ENCODE data around the gene SNX7. TPM values are rescaled to one million over a fixed set of nuclear protein-coding genes. Genes with fewer than 3 reads are reported as not detected.

The SNX7 gene
- total and polyA plus RNA-seq, 12 donors, result 3.6 to 24.8 (median 15.2) TPM

GRCh38 chr1:98662356-98662670 lies 792 bp downstream of the SNX7 start:
- 0 to 1% methylated on average over 6 of the region's 6 CpGs for WGBS, 2 donors

GRCh38 chr1:98668733-98669132 lies 7.2 kb downstream of the SNX7 start:
- intact Hi-C loops (cut with DNase I), result loop anchor here in 1 of 10 donors (10.0 kb wide), 1 partner anchor 76 kb away; no protein-coding TSS in a partner anchor
- no peak for TF ChIP-seq CTCF (IDR thresholded peaks at IDR 0.05)
- H3K27ac ChIP-seq, result peak overlapping the region in 1 of 10 donors; percentile 23
- ATAC-seq (peak in 5 of 8 donors; percentile 34 to 80 (median 56)), DNase-seq (no peak)
- no peak overlapping the region for H3K4me3 ChIP-seq
- no peaks in the 10 kb centered on the region for H3K36me3 ChIP-seq
- no peaks in the 10 kb centered on the region for H3K9me3 ChIP-seq
- H3K27me3 ChIP-seq, result no peaks in the 10 kb centered on the region
- 45 to 48% methylated on average over 2 of the region's 2 CpGs for WGBS, 2 donors
- H3K4me1 ChIP-seq, result peaks cover 0 to 25% (median 10%) of the 10 kb centered on the region in 9 donors

More at GRCh38 chr1:98662356-98662670, 792 bp downstream of the SNX7 start:
- Histone ChIP-seq H3K27me3 (peaks cover 0 to 27% (median 0%) of the 10 kb centered on the region in 7 donors), H3K27ac (peak overlapping the region; percentile 66 to 91 (median 84)), H3K4me1 (peaks cover 0 to 23% (median 20%) of the 10 kb centered on the region in 9 donors), H3K36me3 (no peaks in the 10 kb centered on the region), H3K9me3 (no peaks in the 10 kb centered on the region), H3K4me3 (peak overlapping the region; percentile 68 to 96 (median 88))
- TF ChIP-seq CTCF (IDR thresholded peaks at IDR 0.05), result no peak
- DNase-seq (no peak), ATAC-seq (peak; percentile 4 to 55 (median 32))
- intact Hi-C loops (cut with DNase I), result loop anchor here in 1 of 10 donors (10.0 kb wide), 1 partner anchor 82 kb away; no protein-coding TSS in a partner anchor

GRCh38 chr1:98669355-98670296 lies 8.1 kb downstream of the SNX7 start:
- no peaks in the 10 kb centered on the region for H3K9me3 ChIP-seq
- ATAC-seq (peak in 1 of 8 donors; percentile 31), DNase-seq (no peak)
- no peaks in the 10 kb centered on the region for H3K27me3 ChIP-seq
- H3K36me3 ChIP-seq, result no peaks in the 10 kb centered on the region
- H3K4me3 ChIP-seq, result no peak overlapping the region
- peak overlapping the region in 1 of 10 donors; percentile 22 for H3K27ac ChIP-seq
- 89 to 91% methylated on average over 2 of the region's 2 CpGs for WGBS, 2 donors
- peaks cover 0 to 25% (median 10%) of the 10 kb centered on the region in 9 donors for H3K4me1 ChIP-seq
- intact Hi-C loops (cut with DNase I), result loop anchor here in 1 of 10 donors (10.0 kb wide), 1 partner anchor 75 kb away; no protein-coding TSS in a partner anchor
- TF ChIP-seq CTCF (IDR thresholded peaks at IDR 0.05), result no peak

- 74 to 76% methylated on average over 2 of the region's 2 CpGs for WGBS, 2 donors
- H3K27me3 ChIP-seq, result no peaks in the 10 kb centered on the region
- no peak overlapping the region for H3K27ac ChIP-seq
- H3K4me3 ChIP-seq, result no peak overlapping the region
- H3K9me3 ChIP-seq, result no peaks in the 10 kb centered on the region
- ATAC-seq (no peak), DNase-seq (no peak)
- peaks cover 0 to 25% (median 10%) of the 10 kb centered on the region in 9 donors for H3K4me1 ChIP-seq
- H3K36me3 ChIP-seq, result no peaks in the 10 kb centered on the region
- TF ChIP-seq CTCF (IDR thresholded peaks at IDR 0.05), result no peak
- intact Hi-C loops (cut with DNase I), result no loop called here
These were observed 10.7 kb downstream of the SNX7 start for GRCh38 chr1:98672189-98672588.
